Spleen (tissue), 7 donors: ENCODE measurements around the gene RBM14.

Experiments used
- POLR2A ChIP-seq, 3 donors: fragments of 450-650 bp; IDR thresholded peaks; one replicate each; pipeline ENCODE4 v1.5.1; 2017; ENCODE audit warnings: antibody characterized with exemption in 3 of 3, mild to moderate bottlenecking in 1 of 3
- POLR2AphosphoS5 ChIP-seq, 3 donors: sonication (generic); formaldehyde crosslinking; IDR thresholded peaks; one replicate each; pipeline ENCODE4 v1.5.1; 2017; ENCODE audit warnings: antibody characterized with exemption in 3 of 3
- TF ChIP-seq, protein P1 (sequence below), 11 experiments: fragments of 200-600 bp in 7 of 11; fragments of 450-650 bp in 4 of 11; sonication (generic) in 4 of 11; IDR thresholded peaks in 8 of 11; conservative IDR thresholded peaks in 3 of 11; 1 replicate in 7 of 11; 2 replicates in 4 of 11; pipeline versions ENCODE4 v1.4.0 to v1.8.0; 2016 to 2021; ENCODE audit warnings: antibody characterized with exemption in 11 of 11, inconsistent platforms in 4 of 11, mild to moderate bottlenecking in 1 of 11
- donor health status: DM: no; HTN: no; CAD: no; lungs with moderate emphysema.
- donor health status: DM: no; HTN: no; CAD: no.
- donor health status: DM: no; HTN: no; CAD: no.

DNA sequence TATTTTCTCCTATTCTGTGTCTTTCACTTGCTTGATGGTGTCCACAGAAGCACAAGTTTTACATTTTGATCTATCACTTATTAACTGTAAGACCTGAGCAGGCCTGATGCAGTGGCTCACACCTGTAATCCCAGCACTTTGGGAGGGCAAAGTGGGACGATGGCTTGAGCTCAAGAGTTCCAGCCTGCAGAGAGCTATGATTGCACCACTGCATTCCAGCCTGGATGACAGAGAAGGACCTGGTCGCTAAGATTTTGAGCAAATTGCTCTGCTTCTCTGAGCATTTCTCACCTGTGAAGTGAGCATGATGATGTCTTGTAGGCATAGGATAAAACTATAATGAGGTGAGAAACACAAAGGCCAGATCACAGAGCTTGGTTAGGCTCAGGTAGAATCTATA, 30.3 kb upstream of the RBM14 start:
- TF ChIP-seq, protein P1, sequence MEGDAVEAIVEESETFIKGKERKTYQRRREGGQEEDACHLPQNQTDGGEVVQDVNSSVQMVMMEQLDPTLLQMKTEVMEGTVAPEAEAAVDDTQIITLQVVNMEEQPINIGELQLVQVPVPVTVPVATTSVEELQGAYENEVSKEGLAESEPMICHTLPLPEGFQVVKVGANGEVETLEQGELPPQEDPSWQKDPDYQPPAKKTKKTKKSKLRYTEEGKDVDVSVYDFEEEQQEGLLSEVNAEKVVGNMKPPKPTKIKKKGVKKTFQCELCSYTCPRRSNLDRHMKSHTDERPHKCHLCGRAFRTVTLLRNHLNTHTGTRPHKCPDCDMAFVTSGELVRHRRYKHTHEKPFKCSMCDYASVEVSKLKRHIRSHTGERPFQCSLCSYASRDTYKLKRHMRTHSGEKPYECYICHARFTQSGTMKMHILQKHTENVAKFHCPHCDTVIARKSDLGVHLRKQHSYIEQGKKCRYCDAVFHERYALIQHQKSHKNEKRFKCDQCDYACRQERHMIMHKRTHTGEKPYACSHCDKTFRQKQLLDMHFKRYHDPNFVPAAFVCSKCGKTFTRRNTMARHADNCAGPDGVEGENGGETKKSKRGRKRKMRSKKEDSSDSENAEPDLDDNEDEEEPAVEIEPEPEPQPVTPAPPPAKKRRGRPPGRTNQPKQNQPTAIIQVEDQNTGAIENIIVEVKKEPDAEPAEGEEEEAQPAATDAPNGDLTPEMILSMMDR (IDR thresholded peaks at IDR 0.05 in 8 of 11, conservative IDR thresholded peaks at IDR 0.05 in 3 of 11), result no peak
- TF ChIP-seq POLR2A (IDR thresholded peaks at IDR 0.05), result no peak
- no peak for TF ChIP-seq POLR2AphosphoS5 (IDR thresholded peaks at IDR 0.05)
